ENCODE data around the gene CDCP1. TPM values are rescaled to one million over a fixed set of nuclear protein-coding genes. Genes with fewer than 3 reads are reported as not detected.
A peak's percentile ranks its signal among the peaks of the same experiment; 100 is the strongest.
"Not testable (repeated sequence)": the region's sequence is repeated elsewhere in the genome, so short reads cannot be mapped to it uniquely, and the experiment has no call there.

The CDCP1 gene
- polyA plus RNA-seq, 10 donors, result 0.15 to 2.8 (median 0.28) TPM

DNA sequence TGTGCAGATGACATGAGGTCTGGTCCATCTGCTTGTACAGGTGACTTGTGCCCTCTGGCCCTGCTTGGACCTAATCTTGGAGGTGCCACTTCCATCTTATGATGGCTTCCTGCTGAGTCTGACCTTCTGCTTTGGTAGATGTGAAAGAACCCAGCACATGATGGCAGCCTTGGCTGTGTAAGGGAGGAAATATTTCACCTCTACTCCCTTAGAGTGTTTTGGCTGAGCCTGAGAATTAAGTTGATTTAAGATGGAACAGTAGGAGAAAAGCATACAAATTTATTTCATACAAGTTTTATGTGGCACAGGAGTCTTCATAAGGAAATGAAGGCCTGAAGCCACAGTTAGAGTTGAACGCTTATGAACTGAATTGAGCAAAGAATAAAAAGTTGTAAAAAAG lies 27.6 kb upstream of the CDCP1 start:
- no peak for DNase-seq

DNA sequence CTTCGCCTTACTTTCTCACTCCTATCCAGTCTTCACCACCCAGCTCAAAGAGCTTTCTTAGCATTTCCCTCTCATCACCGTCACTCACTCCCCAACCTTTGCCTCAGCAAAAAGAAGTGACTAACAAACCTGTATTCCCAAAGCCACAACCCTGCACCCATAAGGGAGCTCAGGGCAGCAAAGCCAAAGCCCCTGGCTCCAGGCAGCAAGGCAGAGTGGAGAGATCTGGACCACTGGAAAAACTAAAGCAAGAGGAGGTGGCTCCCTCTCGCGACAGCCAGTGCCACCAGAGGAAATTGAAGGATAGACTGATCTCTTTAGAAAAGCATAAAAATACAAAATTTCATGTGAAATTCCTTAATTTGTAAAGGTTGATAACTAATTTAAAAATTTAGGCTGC lies 25.1 kb upstream of the CDCP1 start:
- no peak for DNase-seq

DNA sequence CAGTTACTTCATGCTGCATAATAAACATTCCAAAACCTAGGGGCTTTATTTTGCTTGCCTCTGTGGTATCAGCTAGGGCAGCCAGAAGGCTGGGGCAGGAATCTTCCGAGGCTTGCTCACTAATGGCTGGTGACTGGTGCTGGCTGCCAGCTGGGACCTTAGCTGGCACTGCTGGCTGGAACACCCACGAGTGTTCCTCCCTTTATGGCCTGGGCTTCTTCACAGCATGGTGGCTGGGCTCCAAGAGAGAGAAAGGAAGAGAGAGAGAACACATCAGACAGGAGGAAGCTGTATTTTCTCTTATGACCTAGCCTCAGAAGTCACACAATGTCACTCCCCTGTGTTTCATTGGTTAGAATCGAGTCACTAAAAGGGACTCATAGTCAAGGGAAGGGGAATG lies 23.9 kb upstream of the CDCP1 start:
- DNase-seq, result peak in 1 of 3 donors; percentile 13

DNA sequence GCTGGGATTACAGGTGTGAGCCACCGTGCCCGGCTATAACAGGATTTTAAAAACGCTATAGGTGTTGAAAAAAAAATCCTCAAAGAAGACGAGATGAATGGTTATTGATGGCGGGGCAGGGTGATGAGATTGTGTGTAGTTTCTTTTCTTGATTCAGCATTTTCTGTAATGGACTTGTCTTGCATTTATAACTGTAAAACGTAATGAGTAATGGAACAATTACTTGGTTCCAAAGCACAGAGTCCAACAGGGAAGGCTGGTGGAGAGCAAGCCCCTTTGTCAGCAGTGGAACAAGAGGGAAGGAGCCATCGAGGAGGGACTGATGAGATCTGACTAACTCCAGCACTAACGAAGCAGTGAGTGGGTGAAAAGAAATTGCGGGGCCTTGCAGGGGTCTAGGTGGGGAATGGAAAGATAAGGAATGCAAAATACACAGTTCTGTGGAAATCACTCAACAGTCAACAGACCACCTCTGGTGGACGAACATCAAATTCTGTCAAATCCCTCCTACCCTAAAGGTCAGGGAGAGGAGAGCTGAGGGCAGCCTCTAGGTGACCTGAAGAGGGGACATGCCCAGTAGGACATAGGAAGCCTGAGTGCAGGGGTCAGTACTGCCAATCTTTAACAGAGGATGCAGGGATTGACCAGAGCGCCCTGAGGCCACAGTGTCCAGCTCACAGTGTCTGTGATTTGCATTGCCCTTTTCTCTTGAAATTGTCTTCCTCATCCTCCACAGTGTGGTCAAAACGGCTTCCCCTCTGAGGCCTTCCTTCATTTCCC lies 23.1 kb upstream of the CDCP1 start:
- DNase-seq, result no peak

DNA sequence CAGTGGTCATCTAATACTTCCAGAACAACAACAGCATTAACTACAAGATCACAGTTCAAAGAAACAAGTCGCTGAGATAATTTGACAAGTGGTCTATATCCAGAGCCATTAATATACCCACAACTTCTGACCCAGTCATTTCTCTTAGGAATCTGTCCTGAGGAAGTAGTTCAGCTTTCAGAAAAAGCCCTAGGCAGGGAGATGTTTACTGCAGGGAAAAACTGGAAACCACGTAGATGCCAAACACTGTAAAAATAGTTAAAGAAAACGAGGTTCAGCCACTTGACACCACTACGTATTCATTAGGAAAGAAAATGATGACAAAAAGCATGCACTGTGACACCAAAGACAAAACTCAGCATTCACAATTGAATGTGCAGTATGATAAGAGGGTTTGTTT lies 22.3 kb upstream of the CDCP1 start:
- no peak for DNase-seq

DNA sequence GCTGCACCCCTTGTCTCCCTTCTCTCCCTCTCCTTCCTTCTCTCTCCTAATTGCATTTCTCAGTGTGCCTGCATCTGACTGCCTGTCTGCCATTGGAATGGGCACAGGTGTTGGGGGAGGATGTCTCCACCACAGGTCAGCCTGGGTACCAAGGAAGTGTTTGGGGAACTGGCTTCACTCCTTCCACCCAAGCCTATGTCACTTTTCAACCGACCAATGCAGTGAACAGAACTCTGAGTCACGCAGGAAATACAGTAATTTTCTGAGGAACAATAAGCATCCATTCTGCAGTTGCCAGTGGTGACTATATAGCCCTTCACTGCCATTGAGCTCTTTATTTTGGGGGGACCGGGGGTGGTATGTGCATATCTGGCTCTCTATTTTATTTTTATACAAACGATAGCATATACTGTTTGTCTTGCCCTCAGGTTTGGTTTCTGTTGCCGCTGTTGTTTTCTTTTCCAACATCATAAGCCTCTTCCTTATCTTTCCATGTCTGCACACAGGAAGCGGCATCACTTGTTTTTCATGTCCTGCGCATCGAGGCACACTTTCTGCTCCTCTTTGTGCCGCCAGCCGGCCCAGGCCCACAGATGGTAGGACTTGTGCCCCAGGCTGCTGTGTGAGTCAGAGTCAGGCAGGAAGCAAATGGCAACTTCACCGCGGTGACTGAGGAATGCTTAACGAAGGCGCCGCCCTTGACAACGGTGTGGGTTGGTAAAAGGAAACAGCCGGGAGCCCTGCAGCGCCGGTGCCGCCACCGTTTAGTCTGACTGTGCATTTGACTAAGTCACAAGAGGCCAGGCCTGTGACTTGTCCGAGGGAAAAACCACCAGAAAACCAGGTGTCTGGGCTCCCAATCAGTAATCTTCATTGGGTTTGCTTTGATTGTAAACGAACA lies 21.1 kb upstream of the CDCP1 start:
- DNase-seq, result peak; percentile 48 to 76 (median 57)

DNA sequence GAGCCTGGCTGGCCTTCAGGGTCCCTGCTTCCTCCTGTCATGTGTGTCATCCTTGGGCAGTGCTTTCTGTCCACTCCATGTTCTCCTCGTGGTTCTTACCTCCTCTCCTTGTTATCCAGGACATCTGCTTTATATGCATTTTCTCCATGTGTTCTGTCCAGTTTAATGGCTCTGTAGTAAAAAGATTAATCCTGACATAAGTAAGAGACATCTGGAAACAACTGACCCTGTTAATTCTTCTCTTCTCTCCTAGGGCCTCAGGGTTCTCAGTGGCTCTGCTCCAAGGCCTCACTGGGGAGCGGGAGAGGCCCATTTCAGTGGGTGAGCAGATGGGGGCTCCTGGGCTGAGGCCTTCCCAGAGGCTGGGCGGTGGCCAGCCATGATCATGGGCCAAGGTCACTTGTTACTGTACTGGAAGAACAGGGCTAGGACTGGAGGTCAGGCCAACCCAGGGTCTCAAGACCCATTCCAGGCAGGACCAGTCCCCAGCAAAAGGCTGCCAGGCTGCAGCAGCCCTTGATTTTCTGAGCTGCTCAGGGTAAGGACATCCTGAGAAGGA lies 20.2 kb upstream of the CDCP1 start:
- no peak for DNase-seq

DNA sequence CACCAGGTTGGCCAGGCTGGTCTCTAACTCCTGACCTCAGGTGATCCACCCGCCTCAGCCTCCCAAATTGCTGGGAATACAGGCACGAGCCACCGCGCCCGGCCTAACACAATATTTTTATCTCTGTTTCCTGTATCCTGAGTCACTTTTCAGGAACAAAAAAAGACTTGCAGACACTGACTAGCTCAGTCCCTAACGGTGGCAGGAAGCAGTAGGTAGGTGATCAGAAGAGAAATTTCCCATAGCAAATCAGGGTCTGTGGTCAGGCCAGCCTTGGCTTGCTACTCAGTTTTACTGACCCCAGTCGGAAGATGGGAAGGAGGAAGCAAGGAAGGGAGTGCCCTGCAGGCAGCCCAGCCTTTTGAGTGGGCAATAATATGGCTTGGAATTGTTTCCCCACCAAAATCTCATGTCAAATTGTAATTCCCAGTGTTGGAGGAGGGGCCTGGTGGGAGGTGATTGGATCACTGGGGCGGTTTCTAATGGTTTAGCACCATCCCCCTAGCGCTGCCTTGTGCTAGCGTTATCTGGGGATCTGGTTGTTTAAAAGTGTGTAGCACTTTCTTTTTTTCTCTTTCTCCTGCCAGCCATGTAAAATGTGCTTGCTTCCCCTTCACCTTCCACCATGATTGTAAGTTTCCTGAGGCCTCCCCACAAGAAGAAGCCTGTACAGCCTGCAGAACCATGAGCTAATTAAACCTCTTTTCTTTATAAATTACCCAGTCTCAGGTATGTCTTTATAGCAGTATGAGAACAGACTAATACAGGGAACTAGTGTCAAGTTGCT lies 19.5 kb upstream of the CDCP1 start:
- DNase-seq, result no peak

DNA sequence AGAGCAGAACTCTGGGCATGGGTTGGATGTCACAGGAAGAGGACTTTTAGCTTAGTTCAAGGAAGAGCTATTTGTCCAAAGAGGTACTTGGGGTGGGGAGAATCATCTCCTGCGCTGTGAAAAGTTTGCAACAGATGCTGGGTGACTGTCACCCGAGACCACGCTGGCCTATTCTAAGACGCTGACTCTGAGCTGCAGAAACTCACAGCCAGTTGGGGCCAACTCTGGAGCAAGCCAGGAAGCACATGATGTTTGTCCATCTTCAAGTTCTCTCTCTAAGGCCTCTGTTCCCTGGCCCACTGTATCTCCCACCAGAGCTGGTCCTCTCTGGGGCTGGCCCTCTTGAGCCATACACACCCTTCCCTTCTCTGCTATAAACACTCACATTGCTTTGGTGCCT lies 17.9 kb upstream of the CDCP1 start:
- no peak for DNase-seq

DNA sequence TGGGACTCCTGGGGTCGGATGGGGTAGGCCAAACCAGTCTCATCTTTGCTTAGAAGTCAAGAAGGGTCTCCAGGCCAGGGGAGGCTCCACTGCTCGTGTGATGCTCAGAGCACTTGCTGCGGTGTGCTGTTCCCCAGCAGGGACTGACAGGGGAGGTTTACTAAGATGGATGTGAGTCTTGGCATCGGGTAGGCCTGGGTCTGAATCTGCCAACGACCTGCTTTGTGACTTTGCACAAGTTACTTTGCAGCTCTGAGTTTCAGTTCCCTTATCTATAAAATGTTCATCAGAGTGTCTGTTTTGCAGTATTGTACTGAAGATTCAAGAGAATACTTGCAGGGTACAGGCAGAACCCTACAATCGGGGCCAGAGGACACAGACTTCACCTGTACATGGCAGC lies 17.3 kb upstream of the CDCP1 start:
- DNase-seq, result no peak

DNA sequence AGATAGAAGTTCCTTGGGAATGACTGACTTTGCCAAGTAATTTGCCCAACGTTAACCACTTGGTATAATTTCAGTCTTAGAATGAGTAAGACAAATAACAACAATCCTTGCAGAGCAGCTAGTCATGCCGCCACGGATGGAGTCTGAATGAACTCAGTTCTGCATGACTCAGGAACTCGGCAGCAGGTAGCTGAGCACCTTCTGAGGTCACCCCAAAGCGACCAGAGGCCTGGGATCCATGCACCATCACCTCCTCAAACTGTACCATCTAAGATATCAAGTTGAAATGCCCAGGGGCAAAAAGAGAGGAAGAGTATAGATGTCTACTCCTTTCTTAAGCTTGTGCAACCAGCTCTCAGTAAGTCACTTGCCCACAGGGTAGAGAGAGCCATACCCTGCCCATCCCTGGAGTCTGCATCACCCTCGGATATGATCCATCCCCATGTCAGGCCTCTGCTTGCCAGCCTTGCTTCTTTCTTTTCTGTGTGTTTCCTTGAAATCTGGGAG lies 8.5 kb upstream of the CDCP1 start:
- DNase-seq, result no peak

DNA sequence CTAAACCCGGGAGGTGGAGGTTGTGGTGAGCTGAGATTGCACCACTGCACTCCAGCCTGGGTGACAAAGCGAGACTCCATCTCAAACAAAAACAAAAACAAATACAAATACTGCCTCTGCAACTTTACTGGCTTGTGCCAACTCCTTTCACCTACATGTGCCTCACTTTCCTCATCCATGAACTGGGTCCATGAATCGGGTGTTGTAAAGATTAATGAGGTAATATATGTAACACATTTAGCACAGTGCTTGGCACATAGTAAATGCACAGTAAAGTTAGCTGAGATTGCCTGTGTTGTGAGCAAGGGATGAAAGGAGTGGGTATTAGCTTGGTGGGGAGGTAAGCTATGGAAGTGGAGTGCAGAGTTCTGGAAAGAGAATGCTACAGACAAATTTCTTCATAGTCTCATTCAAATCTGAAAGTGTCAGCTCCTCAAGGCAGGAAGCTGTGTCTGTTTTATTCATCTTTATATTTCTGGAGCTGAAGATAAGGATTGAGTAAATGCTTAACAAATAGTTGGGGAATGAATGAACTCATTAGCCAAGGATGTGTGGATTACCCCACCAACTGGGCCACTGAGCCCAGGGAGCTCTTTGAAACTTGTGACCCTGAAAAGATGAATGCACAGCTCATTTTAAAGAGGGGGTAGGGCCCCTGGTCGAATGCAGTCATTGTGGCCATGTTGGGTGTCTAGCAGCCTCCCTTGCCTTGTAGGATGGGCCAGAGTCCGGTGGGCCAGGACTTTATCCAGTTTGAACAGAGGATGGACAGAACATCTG lies 7.7 kb upstream of the CDCP1 start:
- no peak for DNase-seq

DNA sequence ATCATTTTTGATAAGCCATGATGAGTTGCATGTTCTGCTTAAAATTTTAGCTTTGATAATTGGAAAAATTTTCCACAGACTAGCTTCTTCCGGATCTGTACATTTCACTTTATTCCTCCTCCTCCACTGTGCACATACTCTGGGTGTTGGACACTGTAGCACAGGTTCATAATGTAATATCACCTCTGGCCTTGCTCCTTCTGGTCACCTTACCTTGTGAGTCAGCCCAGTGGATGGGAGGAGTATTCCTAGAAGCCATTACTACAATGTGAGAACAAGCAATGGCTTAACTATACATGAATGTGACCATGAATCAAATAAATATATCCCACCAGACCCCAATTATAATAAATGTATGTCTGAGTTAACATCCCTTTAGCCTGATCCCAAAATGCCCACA lies 6.1 kb upstream of the CDCP1 start:
- DNase-seq, result no peak

DNA sequence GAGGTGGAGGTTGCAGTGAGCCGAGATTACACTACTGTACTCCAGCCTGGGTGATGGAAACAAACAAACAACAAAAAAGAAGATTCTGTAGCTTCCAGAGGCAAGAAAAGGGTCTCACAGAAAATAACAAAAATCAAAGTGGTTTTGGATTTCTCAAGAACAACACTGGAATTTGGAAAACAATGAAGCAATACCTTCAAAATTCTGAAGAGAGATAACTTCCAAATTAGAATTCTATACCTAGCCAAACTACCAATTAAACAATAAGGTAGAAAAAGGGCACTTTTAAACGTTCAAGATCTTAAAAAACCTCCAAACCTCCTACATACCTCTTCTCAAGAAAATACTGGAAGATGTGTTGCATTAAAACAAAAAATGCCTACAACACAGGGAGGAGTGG lies 4.9 kb upstream of the CDCP1 start:
- DNase-seq, result no peak

DNA sequence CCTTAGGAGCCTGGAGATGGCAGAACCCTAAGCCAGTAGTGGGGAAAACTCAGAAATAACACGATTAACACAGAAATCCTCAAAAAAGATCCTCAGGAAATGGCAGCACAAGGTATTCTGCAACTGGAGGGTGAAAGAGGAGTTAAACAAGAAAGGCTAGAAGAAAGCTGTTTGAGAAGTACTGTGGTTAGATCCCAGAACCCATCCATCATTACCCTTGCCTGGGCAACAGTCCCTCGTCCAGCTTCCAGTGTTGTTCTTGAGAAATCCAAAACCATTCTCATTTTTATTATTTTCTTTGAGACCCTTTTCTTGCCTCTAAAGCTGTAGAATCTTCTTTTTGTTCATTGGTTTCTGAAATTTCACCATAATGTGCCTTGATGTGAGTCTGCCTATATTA lies 2.7 kb upstream of the CDCP1 start:
- no peak for DNase-seq

DNA sequence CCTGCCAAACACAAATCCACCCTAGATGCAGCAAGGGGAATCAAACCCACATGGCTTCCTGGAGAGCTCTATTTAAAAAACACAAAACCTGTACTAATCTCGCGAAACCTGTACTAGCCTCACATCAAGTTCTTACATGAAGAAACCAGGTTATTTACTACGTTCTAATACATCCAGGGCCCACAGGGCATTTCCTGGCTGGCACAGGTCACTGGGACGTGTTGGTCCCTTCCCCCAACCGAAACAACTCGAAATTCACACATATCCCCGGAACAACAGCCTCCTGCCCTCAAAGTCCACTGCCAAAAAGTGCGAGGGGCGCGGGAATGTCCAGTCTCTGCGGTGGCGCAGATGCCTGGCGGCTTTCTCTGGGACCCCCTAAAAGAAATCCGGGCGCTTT lies 955 bp downstream of the CDCP1 start:
- no peak for DNase-seq

DNA sequence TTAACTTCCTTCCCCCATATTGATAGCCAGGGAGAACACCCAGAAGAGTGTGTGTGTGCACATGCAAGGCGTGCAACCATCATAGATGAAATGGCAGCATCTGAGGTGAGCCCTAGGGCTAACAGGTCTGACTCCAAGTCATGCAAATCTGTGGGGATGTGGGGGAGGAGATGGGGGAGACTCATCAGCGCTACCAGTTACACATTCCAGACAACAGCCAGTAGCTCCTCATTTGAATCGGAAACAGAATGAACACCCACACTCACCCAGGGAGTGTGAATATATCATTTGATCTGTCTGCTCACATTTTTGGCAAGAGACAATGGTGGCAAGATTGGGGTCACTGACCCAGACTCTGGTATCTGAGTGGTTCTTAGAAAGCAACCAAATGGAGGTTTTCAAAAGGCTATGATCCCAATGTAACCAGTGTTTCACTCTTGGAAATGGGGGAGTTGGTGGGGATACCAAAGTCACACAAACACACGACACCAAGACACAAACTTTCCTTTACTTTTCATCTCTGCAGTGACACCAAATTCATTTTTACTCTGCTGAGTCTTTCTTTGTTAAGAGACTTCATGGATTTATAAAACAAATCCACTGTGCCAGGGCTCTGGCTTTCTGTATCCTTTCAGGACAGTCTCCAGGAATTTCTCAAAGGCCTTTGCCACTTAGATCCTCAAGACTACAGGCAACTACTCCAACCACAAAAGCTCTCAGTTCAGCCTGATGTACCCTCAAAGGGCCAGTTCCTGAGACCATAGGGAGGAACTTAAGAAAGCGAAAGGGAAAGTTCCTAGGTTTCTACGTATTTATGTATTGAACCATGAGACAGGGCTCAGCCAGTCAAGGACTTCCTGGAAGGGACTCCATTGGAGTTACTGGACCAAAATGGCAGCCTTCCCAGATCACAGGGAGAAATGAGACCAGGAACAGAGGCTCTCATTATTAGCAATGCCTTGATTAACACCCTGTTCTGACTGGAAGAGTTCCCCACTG lies 2.2 kb downstream of the CDCP1 start:
- no peak for DNase-seq

DNA sequence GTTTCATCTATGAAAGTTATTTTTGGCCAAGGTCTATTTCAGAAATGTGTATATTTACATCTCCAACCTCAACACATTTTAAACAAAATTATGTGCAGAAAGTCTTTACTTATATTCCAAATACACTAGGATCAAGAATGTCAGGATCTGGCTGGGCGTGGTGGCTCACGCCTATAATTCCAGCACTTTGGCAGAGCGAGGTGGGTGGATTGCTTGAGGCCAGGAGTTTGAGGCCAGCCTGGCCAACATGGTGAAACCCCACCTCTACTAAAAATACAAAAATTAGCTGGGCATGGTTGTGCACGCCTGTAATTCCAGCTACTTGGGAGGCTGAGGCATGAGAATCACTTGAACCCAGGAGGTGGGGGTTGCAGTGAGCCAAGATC lies 5.4 kb downstream of the CDCP1 start:
- DNase-seq, result not testable (repeated sequence)

DNA sequence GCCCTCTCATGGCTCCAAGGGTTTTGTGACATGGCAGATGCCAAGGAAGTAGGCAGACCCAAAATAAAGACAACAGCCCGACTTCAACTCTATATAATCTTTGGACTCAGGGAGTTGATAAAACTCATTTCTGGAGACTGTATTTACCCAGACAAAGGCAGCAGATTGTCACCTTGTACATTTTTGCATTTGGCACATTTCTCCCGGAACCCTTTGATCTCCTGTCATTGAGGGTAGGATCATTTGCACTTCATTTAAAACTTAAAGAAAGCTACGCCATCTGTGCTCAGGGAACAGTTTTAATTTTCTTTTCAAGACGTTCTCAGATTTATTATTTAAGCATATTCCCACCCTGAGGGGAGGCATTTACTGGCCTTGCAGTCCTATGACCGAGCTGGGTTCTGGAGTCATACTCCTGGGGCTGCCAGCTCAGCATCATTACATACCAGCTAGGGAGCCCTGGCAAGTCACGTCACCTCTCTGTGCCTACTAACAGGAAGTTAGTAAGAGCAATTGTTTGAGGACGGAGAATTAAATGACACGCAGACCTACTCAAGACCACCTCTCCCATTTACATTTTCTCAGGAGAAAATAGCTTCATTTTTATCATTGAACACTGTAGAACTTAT lies 5.9 kb downstream of the CDCP1 start:
- no peak for DNase-seq
